Stimulated activated CD4-positive, alpha-beta T cell treated with anti-CD3 and anti-CD28 coated beads, Interleukin-2, amount 100 ng/mL, for 4 hours (primary cell): Measurements from ENCODE around the gene RBPJL.
A peak's percentile ranks its signal among the peaks of the same experiment; 100 is the strongest.

Experiments
- DNase-seq: peaks from one replicate; pipeline ENCODE4 v3.0.0-alpha.2; 2020; ENCODE audit warnings: low read depth

RBPJL gene

DNA sequence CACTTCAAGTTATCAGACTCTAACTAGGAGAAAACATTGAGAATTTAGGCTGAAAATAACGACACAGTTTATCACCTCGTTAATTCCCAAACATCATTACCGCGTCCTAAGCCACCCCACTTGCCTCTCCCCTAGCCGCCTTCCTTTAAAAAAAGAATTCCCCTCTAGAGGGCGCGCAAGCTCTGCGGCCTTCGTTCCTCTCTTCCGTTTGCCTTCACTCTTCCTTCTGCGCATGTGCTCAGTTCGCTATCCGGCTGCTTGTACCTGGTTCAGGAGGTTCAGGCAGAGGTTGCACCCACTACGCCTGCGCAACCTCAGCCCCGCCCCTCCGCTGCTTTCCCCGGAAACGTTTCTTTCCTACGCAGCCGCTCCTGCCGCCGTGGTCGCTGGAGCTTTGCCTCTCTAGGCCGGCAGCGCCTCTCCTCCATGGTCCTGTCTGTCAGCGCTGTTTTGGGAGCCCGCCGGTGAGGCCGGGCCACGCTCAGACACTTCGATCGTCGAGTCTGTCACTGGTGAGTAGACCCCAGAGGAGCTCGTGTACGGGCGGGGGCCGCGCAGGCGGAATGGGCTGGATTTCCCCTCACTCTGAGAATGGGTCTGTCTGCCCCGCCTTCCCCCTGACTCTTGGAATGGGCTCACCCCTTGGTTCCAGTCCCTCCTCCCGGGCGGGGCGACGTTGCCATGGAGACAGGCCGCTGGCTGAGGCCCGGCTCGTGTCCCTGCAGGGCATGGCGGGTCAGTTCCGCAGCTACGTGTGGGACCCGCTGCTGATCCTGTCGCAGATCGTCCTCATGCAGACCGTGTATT lies 56.4 kb downstream of the RBPJL start, which contains the start of gene SYS1:
SYS1 (plus strand) TSS at position 353 of the 807 bp plus-strand sequence; CDS start at position 729, 376 bp downstream.
- DNase-seq: peak; percentile 98

DNA sequence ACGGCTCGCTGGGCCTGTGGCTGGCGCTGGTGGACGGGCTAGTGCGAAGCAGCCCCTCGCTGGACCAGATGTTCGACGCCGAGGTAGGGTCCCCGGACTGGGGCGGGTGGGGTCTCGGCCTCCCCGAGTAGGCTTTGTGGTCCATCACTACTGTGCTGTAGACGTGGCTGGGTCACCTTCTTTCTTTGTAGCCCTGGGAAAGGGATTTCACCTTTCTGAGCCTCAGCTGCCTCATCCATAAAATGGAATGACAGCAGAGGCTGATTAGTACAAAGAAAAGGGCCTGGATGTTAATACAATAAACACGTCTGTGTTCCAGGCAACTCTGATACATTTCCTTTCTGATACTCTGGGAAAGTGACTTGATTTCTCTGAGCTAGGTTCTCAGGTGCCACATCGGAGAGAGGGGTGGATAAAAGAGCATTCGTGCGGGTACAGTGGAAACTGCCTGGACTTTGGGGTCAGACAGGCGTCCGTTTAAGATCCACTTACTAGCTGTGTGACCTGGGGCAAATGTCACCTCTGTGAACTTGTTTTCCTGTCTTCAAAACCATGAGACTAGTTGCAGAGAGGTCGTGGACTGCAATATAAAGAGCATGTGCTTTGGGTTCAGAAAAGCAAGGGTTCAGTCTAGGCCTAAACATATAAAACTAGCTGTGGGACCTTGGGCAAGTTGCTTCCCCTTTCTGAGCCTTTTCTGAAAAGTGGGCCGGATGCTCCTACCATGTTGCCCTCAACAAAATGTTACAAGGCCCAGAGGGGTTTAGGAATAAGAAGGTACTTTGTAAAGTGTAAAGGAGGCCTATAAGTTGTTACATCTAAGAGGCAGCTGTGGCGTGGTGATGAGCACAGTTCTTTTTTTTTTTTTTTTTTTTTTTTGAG lies 57.2 kb downstream of the RBPJL start:
- no peak for DNase-seq

DNA sequence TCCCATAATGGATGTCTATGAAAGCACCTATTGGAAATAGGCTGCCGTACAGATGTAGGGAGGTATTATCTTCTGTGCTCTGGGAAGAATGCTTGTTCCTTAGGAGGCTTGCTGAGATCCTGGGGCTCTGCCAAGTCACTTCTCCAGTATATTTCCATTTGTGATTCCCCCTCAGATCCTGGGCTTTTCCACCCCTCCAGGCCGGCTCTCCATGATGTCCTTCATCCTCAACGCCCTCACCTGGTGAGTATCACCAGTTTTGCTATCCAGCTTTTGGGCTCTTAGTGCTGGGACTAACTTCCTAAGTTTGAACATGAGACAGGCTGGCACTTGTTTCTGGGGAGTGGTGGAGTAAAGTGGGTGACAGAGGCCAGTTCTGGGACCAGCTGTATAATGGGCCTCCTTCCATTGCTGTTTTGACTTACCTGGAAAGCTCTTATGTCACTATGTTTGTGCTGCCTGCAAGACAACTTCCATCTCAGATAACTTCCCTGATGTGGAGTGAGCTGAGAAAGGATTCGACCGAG lies 58.9 kb downstream of the RBPJL start:
- DNase-seq: no peak

DNA sequence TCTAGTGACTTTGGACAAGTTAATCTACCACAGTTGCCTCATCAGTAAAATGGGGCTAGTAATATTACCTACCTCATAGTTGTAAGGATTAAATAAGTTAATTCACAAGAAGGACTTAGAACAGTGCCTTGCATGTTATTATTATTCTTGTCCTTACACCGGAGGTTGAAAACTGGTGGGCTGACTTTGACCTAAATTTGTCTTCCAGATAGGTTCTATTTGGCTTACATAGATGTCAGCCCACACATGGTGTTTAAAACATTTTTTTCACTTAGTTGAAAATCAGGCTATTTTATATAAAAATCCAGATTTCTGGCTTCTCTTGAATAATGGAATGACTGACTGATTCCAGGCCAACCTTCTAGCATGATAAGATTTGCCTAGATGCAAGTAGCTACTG lies 59.6 kb downstream of the RBPJL start:
- no peak for DNase-seq

DNA sequence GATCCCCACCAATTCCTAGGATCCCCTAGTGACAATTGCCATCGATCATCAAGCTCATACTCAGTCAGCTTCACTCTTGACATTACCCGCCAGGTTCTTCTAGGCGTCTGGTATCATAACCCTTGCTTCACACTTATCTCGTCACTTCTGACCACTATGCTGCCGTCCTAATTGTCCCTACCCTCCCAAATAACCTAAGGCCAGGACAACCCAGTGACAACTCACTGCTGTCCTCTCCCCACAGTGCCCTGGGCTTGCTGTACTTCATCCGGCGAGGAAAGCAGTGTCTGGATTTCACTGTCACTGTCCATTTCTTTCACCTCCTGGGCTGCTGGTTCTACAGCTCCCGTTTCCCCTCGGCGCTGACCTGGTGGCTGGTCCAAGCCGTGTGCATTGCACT lies 60.0 kb downstream of the RBPJL start:
- DNase-seq: no peak

DNA sequence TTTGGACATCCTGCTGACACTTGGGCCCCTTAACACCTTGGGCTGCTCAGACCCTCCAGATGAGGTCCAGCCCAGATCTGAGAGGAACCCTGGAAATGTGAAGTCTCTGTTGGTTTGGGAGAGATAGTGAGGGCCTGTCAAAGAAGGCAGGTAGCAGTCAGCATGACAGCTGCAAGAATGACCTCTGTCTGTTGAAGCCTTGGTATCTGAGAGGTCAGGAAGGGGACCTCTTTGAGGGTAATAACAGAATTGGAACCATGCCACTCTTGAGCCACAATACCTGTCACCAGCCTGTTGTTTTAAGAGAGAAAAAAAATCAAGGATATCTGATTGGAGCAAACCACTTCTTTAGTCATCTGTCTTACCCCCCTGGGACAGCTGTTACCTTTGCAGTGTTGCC lies 60.5 kb downstream of the RBPJL start:
- no peak for DNase-seq
